K562 (cell line): Measurements from ENCODE around the gene MTHFR. TPM values are rescaled to one million over a fixed set of nuclear protein-coding genes. Genes with fewer than 3 reads are reported as not detected.
A peak's percentile ranks its signal among the peaks of the same experiment; 100 is the strongest.

Source experiments
- BRD9 ChIP-seq: fragments of 450-650 bp; IDR thresholded peaks from 2 replicates; pipeline ENCODE4 v1.6.1; 2018; ENCODE audit warnings: low read depth; ENCODE audit not compliant: partially characterized antibody
- CBX5 ChIP-seq: IDR thresholded peaks from 2 replicates; pipeline ENCODE4 v1.6.1; 2014; ENCODE audit warnings: low read depth, borderline replicate concordance
- FOXJ2 ChIP-seq: fragments of 200-800 bp; sonication (Bioruptor generic); IDR thresholded peaks from 2 replicates; pipeline ENCODE4 v1.6.1; 2016; ENCODE audit warnings: missing genetic modification characterization, missing compliant biosample characterization
- JUN ChIP-seq, 2 experiments: sonication (generic) in 1 of 2; formaldehyde crosslinking in 1 of 2; IDR thresholded peaks; 2 replicates each; pipeline versions ENCODE4 v1.6.1 to v1.8.0; 2012 to 2022; ENCODE audit warnings: borderline replicate concordance in 2 of 2, mild to moderate bottlenecking in 2 of 2, improper control_type of control experiment in 1 of 2, low read depth in 1 of 2, low read length in 1 of 2, missing genetic modification reagents in 1 of 2
- MITF ChIP-seq: IDR thresholded peaks from 2 replicates; pipeline ENCODE4 v1.6.1; 2014; ENCODE audit warnings: antibody characterized with exemption
- PHF20 ChIP-seq: fragments of 450-650 bp; IDR thresholded peaks from 2 replicates; pipeline ENCODE4 v1.6.1; 2018; ENCODE audit not compliant: partially characterized antibody
- POLR2B ChIP-seq: fragments of 450-650 bp; IDR thresholded peaks from 2 replicates; pipeline ENCODE4 v1.6.1; 2018; ENCODE audit warnings: low read depth; ENCODE audit not compliant: partially characterized antibody
- POLR2G ChIP-seq: fragments of 200-400 bp; formaldehyde crosslinking; IDR thresholded peaks from 2 replicates; pipeline ENCODE4 v1.6.1; 2017; ENCODE audit warnings: low read depth, mild to moderate bottlenecking, antibody characterized with exemption, low read length, moderate library complexity
- RAD51 ChIP-seq: fragments of 450-650 bp; IDR thresholded peaks from 2 replicates; pipeline ENCODE4 v1.7.1; 2016; ENCODE audit warnings: low read depth, mild to moderate bottlenecking, borderline replicate concordance
- RBM25 ChIP-seq: fragments of 200-400 bp; formaldehyde crosslinking; IDR thresholded peaks from 2 replicates; pipeline ENCODE4 v1.6.1; 2018; ENCODE audit warnings: low read length, low read depth, moderate library complexity; ENCODE audit not compliant: severe bottlenecking
- RFX5 ChIP-seq: IDR thresholded peaks from 2 replicates; pipeline ENCODE4 v1.6.1; 2011; ENCODE audit warnings: low read depth, mild to moderate bottlenecking, improper control_type of control experiment, low read length
- SAFB2 ChIP-seq: fragments of 200-400 bp; formaldehyde crosslinking; IDR thresholded peaks from 2 replicates; pipeline ENCODE4 v1.6.1; 2018; ENCODE audit warnings: borderline replicate concordance, low read length, low read depth, moderate library complexity; ENCODE audit not compliant: severe bottlenecking
- SNRNP70 ChIP-seq: fragments of 200-400 bp; formaldehyde crosslinking; optimal IDR thresholded peaks from 2 replicates; pipeline ENCODE3; 2017; ENCODE audit warnings: low read depth, low read length
- SPI1 ChIP-seq: IDR thresholded peaks from 2 replicates; pipeline ENCODE4 v1.6.1; 2011; ENCODE audit warnings: low read depth, low read length, control low read depth, borderline replicate concordance
- STAT6 ChIP-seq: sonication (generic); formaldehyde crosslinking; IDR thresholded peaks from 2 replicates; pipeline ENCODE4 v1.8.1; 2023; ENCODE audit warnings: mild to moderate bottlenecking, missing genetic modification reagents
- TAF7 ChIP-seq: fragments of 450-650 bp; IDR thresholded peaks from 2 replicates; pipeline ENCODE4 v1.6.1; 2016; ENCODE audit warnings: missing genetic modification characterization, missing compliant biosample characterization
- TCF7 ChIP-seq: sonication (generic); IDR thresholded peaks from 2 replicates; pipeline ENCODE4 v1.6.1; 2016; ENCODE audit warnings: antibody characterized with exemption, borderline replicate concordance
- YY1 ChIP-seq, 3 experiments: IDR thresholded peaks; 2 replicates each; pipeline ENCODE4 v1.6.1; 2011; ENCODE audit warnings: low read length in 2 of 3, mild to moderate bottlenecking in 2 of 3, moderate library complexity in 2 of 3, borderline replicate concordance in 1 of 3, control low read depth in 1 of 3, low read depth in 1 of 3; ENCODE audit not compliant: insufficient read depth in 3 of 3, insufficient replicate concordance in 2 of 3, control insufficient read depth in 1 of 3, insufficient read length in 1 of 3; ENCODE audit errors: extremely low read depth in 1 of 3
- ZNF3 ChIP-seq: fragments of 250-450 bp; sonication (Bioruptor Pico); IDR thresholded peaks from 2 replicates; pipeline ENCODE4 v1.5.0; 2021; ENCODE audit warnings: mild to moderate bottlenecking, moderate library complexity
- ZNF316 ChIP-seq: fragments of 450-650 bp; IDR thresholded peaks from 2 replicates; pipeline ENCODE4 v1.6.1; 2016
- ZNF324 ChIP-seq: fragments of 250-450 bp; sonication (Bioruptor Pico); IDR thresholded peaks from 2 replicates; pipeline ENCODE4 v1.4.0; 2020; ENCODE audit warnings: mild to moderate bottlenecking
- ZNF785 ChIP-seq: fragments of 250-450 bp; sonication (Bioruptor Pico); IDR thresholded peaks from 2 replicates; pipeline ENCODE4 v1.4.0; 2020; ENCODE audit warnings: mild to moderate bottlenecking
- polyA plus RNA-seq, 8 experiments: library from polyadenylated mRNA; depleted of rRNA in 4 of 8; stranded (reverse) in 5 of 8; unstranded in 3 of 8; fragments of >200 nt; fragmentation: Nextera tagmentation in 2 of 8; fragmentation: Illumina TruSeq in 1 of 8; extraction: Ambion mirVana in 2 of 8; extraction: Trizol in 1 of 8; gene quantifications; 2 replicates each; pipeline versions ENCODE4 v1.2.1 to v1.2.3, GENCODE V29; 2011 to 2014; ENCODE audit warnings: inconsistent platforms in 1 of 8, missing spikeins in 1 of 8
- total RNA-seq, 7 experiments: library from RNA; depleted of rRNA in 6 of 7; stranded (reverse); fragments of >200 nt in 6 of 7; fragmentation: Illumina TruSeq in 2 of 7; extraction: Trizol in 2 of 7; gene quantifications; 2 replicates each; pipeline versions ENCODE4 v1.2.1 to v1.2.3, GENCODE V29; 2011 to 2021; ENCODE audit warnings: low replicate concordance in 1 of 7

Gene MTHFR
- total and polyA plus RNA-seq, 9 of the 15 experiments (the other 6 are each of a cell fraction or from before 2014, with no cell fraction given), result 5.0 to 104 (median 62.6) TPM

GRCh38 chr1:11735854-11736745 lies 69.7 kb downstream of the MTHFR start, which contains the start of gene AGTRAP (continued):
- peak; percentile 66 for TF ChIP-seq PHF20
- peak; percentile 60; the same call in 1 of the 2 replicates for TF ChIP-seq SPI1
- peak; percentile 93 for TF ChIP-seq FOXJ2 (tag)
- TF ChIP-seq ZNF324 (CRISPR knock-in tag), result peak; percentile 42
- no peak for TF ChIP-seq SNRNP70
- no peak for TF ChIP-seq ZNF785 (CRISPR knock-in tag)
- TF ChIP-seq POLR2G, result peak; percentile 80
- 0 out of 2 replicates have a peak, but pooled peaks have one; percentile 12 for TF ChIP-seq CBX5
- peak; percentile 49; the same call in 1 of the 2 replicates for TF ChIP-seq JUN (IDR thresholded peaks at IDR 0.05; ENCODE audit: borderline replicate concordance, low read depth, low read length)
- TF ChIP-seq JUN (CRISPR knock-in tag; IDR thresholded peaks at IDR 0.05; ENCODE audit: borderline replicate concordance), result no peak
- TF ChIP-seq TCF7, result no peak
- TF ChIP-seq BRD9, result peak; percentile 36
- no peak for TF ChIP-seq ZNF316
- TF ChIP-seq RAD51, result peak; percentile 100
- TF ChIP-seq MITF, result peak; percentile 97
- TF ChIP-seq ZNF3, result no peak
- TF ChIP-seq STAT6 (CRISPR knock-in tag), result no peak
- peak; percentile 46; the same call in 1 of the 2 replicates for TF ChIP-seq TAF7
- TF ChIP-seq RFX5, result no peak
- no peak for TF ChIP-seq RBM25
- TF ChIP-seq YY1 (IDR thresholded peaks at IDR 0.05; ENCODE audit: borderline replicate concordance in 1 of 3, control insufficient read depth in 1 of 3, extremely low read depth in 1 of 3, insufficient read depth in 3 of 3, insufficient read length in 1 of 3, insufficient replicate concordance in 2 of 3, low read depth in 1 of 3, low read length in 2 of 3), result peak in 1 of 3 experiments; percentile 28
- peak; percentile 52 for TF ChIP-seq POLR2B
- TF ChIP-seq SAFB2, result no peak
